ENCODE measurements around the gene SH2D7. TPM values are rescaled to one million over a fixed set of nuclear protein-coding genes. Genes with fewer than 3 reads are reported as not detected.

SH2D7 gene
- total RNA-seq, 1 donor from 2014 or later = 0.07 TPM

GRCh38 chr15:78101423-78102105, 9.2 kb downstream of the SH2D7 start:
- intact Hi-C loops (cut with micrococcal nuclease) = no loop called here

GRCh38 chr15:78102211-78102610, 9.8 kb downstream of the SH2D7 start:
- intact Hi-C loops (cut with micrococcal nuclease) = no loop called here

- intact Hi-C loops (cut with micrococcal nuclease) = loop anchor here (1.0 kb wide), 2 partner anchors 25 to 52 kb away; partner anchors contain the start of gene TBC1D2B
Observed at GRCh38 chr15:78102741-78103140, 10.4 kb downstream of the SH2D7 start.

GRCh38 chr15:78103406-78104118, 11.2 kb downstream of the SH2D7 start:
- intact Hi-C loops (cut with micrococcal nuclease) = loop anchor here (1.0 kb wide), 2 partner anchors 26 to 53 kb away; partner anchors contain the start of gene TBC1D2B

- intact Hi-C loops (cut with micrococcal nuclease) = no loop called here
Observed at GRCh38 chr15:78104119-78104479, 11.7 kb downstream of the SH2D7 start.

- intact Hi-C loops (cut with micrococcal nuclease) = loop anchor here (5.0 kb wide), 2 partner anchors 88 to 192 kb away; partner anchors contain the start of gene SKIC8
Observed at GRCh38 chr15:78104566-78105475, 12.5 kb downstream of the SH2D7 start.

- intact Hi-C loops (cut with micrococcal nuclease) = loop anchor here (5.0 kb wide), 2 partner anchors 88 to 192 kb away; partner anchors contain the start of gene SKIC8
Observed at GRCh38 chr15:78105476-78106241, 13.3 kb downstream of the SH2D7 start.

- intact Hi-C loops (cut with micrococcal nuclease) = loop anchor here (5.0 kb wide), 2 partner anchors 90 to 190 kb away; partner anchors contain the start of gene SKIC8
Observed at GRCh38 chr15:78107471-78107870, 15.1 kb downstream of the SH2D7 start.

- intact Hi-C loops (cut with micrococcal nuclease) = loop anchor here (1.0 to 5.0 kb wide), 9 partner anchors 31 to 198 kb away; partner anchors contain the start of genes SKIC8 and TBC1D2B
Observed at GRCh38 chr15:78108300-78109084, 16.1 kb downstream of the SH2D7 start.

- intact Hi-C loops (cut with micrococcal nuclease) = loop anchor here (5.0 kb wide), 2 partner anchors 92 to 188 kb away; partner anchors contain the start of gene SKIC8
Observed at GRCh38 chr15:78109156-78109555, 16.8 kb downstream of the SH2D7 start.

GRCh38 chr15:78110096-78110495, 17.7 kb downstream of the SH2D7 start:
- intact Hi-C loops (cut with micrococcal nuclease) = no loop called here

- intact Hi-C loops (cut with micrococcal nuclease) = no loop called here
Observed at GRCh38 chr15:78110916-78111475, 18.6 kb downstream of the SH2D7 start.

- intact Hi-C loops (cut with micrococcal nuclease) = loop anchor here (2.0 kb wide), 1 partner anchor 597 kb away; no protein-coding TSS in a partner anchor
Observed at GRCh38 chr15:78111788-78112187, 19.4 kb downstream of the SH2D7 start.

GRCh38 chr15:78112551-78112950, 20.2 kb downstream of the SH2D7 start:
- intact Hi-C loops (cut with micrococcal nuclease) = loop anchor here (2.0 kb wide), 1 partner anchor 596 kb away; no protein-coding TSS in a partner anchor

- intact Hi-C loops (cut with micrococcal nuclease) = no loop called here
Observed at GRCh38 chr15:78120523-78120922, 28.2 kb downstream of the SH2D7 start.

GRCh38 chr15:78125267-78125666, 32.9 kb downstream of the SH2D7 start:
- intact Hi-C loops (cut with micrococcal nuclease) = no loop called here

GRCh38 chr15:78127882-78128281, 35.5 kb downstream of the SH2D7 start:
- intact Hi-C loops (cut with micrococcal nuclease) = no loop called here

- intact Hi-C loops (cut with micrococcal nuclease) = no loop called here
Observed at GRCh38 chr15:78129077-78129750, 36.9 kb downstream of the SH2D7 start.
